Adipocyte (in vitro differentiated cells): ENCODE measurements around the gene SLC16A8.

Source experiments
- DNase-seq: peaks from one replicate; pipeline ENCODE4 v3.0.0-alpha.2; 2015; ENCODE audit warnings: low read depth
- H3K27me3 ChIP-seq: replicated peaks from 2 replicates; pipeline ENCODE4 v1.7.0; 2013; ENCODE audit warnings: mild to moderate bottlenecking, low read length, moderate library complexity; ENCODE audit not compliant: control insufficient read depth, insufficient read depth
- H3K36me3 ChIP-seq: 2 replicates; pipeline ENCODE4 v1.7.0; 2013; ENCODE audit warnings: low read length, mild to moderate bottlenecking, moderate library complexity; ENCODE audit not compliant: control insufficient read depth, insufficient read depth, severe bottlenecking
- H3K4me1 ChIP-seq: 2 replicates; pipeline ENCODE4 v1.7.0; 2013; ENCODE audit warnings: mild to moderate bottlenecking, low read length, moderate library complexity; ENCODE audit not compliant: control insufficient read depth, insufficient read depth
- H3K4me3 ChIP-seq: 2 replicates; pipeline ENCODE4 v1.7.0; 2013; ENCODE audit warnings: mild to moderate bottlenecking, low read length, moderate library complexity
- H3K9ac ChIP-seq: 2 replicates; pipeline ENCODE4 v1.7.0; 2013; ENCODE audit warnings: mild to moderate bottlenecking, low read length, moderate library complexity
- H3K9me3 ChIP-seq: 2 replicates; pipeline ENCODE4 v1.7.0; 2013; ENCODE audit warnings: mild to moderate bottlenecking, low read length, moderate library complexity; ENCODE audit not compliant: control insufficient read depth

SLC16A8 gene

DNA sequence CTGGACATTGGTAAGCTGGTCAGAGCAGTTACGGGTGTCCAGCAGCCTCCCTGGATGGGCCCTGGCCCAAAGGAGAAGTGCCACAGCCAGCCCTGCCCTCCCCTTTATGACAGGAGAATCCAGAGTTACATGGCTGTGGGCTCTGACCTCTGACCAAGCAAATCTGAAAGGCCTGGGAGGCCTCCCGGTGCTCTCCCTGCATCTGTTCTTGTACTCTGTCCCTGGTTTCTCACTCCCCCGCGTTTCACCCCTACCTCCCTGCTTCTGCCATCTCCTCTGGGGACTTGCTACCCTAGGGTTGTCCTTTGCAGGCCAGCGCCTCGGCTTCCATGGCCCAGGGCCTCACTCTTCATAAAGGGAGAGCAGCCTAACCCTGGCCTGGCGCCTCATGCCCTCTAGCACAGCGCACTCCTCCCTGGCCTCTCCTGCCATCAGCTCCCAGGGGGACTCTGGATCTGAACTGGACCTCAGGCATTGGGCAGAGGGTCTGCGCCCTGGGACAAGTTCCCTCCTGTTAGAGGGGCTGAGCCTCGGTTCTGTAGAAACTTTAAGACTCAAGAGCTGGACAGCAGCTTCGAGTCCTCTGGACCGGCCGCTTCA is 16.1 kb downstream of the SLC16A8 start:
- Histone ChIP-seq H3K4me1 (peaks cover 18% of the 10 kb centered on the region), H3K9me3 (no peaks in the 10 kb centered on the region), H3K9ac (peak overlapping the region; percentile 4), H3K27me3 (no peaks in the 10 kb centered on the region), H3K36me3 (peaks cover 16% of the 10 kb centered on the region), H3K4me3 (no peak overlapping the region)
- DNase-seq, result no peak

DNA sequence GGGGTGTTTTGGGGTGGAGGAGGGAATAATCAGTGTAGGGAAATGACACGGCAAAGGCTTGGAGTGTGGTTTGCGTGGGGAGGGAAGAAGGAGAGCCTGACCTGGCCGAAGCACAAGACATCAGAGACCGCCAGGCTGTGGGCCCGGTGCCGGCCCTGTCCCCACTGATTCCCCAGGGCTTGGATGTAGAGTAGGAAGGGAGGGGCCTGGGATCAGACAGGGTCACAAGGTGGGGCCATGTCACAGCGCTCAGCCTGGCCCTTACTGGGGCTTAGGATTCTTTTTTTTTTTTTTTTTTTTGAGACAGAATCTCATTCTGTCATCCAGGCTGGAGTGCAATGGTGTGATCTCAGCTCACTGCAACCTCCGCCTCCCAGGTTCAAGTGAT is 17.0 kb downstream of the SLC16A8 start:
- no peaks in the 10 kb centered on the region for H3K9me3 ChIP-seq
- DNase-seq, result no peak
- H3K36me3 ChIP-seq, result peaks cover 16% of the 10 kb centered on the region

DNA sequence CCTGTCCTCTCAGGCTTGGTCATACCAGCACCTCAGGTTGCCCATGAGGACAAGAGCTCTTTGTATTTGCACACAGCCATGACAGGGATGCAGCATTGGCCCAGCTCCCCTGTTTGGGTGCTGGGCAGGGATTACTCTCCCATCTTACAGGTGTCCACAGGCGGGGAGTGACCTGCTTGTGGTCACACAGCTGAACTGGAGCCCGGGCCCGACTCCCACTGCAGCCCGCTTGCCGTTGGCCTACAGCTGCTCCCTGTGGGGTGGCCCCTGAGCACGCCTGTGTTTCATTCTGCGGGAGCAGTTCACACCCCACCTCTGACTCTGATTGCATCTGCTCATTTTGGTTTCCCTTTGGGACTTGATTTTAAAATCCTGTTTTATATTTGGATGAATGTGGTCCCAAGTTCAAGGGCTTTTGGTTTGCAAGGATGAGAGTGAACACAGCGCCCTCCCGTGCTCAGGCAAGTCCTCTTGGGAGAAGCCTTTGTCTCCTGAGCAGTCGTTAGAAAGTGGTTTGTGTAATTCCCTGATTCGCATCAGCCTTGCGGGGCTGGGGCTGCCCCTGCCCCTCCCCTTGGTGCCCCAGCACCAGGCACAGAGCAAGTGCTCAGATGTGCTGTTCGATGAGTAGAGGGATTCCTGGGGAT is 17.5 kb downstream of the SLC16A8 start:
- H3K9me3 ChIP-seq, result no peaks in the 10 kb centered on the region
- H3K36me3 ChIP-seq, result peaks cover 16% of the 10 kb centered on the region
- no peak for DNase-seq
- H3K4me1 ChIP-seq, result peaks cover 21% of the 10 kb centered on the region
- H3K27me3 ChIP-seq, result no peaks in the 10 kb centered on the region
- H3K9ac ChIP-seq, result no peak overlapping the region
- no peak overlapping the region for H3K4me3 ChIP-seq

More for the DNA sequence above, 17.0 kb downstream of the SLC16A8 start:
- H3K27me3 ChIP-seq, result no peaks in the 10 kb centered on the region
- H3K9ac ChIP-seq, result no peak overlapping the region
- peaks cover 21% of the 10 kb centered on the region for H3K4me1 ChIP-seq
- no peak overlapping the region for H3K4me3 ChIP-seq

DNA sequence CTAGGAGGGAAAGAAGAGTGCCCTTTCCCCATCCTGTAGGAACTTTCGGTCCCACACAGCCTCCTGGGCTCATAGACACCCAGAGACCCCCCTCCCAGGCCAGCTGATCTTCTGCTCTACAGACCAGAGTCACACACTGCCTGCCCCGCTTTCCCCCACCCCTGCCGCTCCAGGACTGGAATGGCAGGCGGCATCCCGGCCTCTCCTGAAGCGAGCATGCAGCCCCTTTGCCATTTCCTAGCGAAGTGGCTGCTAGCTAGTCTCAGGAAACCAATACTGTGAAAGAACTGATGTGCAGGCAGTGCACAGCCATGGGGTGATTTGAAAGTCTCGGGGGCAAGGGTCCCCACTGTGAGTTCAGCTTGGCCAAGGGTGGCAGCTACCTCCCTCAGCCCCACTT is 18.4 kb downstream of the SLC16A8 start:
- no peaks in the 10 kb centered on the region for H3K9me3 ChIP-seq
- DNase-seq, result no peak
- no peak overlapping the region for H3K4me3 ChIP-seq
- H3K4me1 ChIP-seq, result peaks cover 21% of the 10 kb centered on the region
- peaks cover 16% of the 10 kb centered on the region for H3K36me3 ChIP-seq
- H3K27me3 ChIP-seq, result no peaks in the 10 kb centered on the region
- H3K9ac ChIP-seq, result no peak overlapping the region

DNA sequence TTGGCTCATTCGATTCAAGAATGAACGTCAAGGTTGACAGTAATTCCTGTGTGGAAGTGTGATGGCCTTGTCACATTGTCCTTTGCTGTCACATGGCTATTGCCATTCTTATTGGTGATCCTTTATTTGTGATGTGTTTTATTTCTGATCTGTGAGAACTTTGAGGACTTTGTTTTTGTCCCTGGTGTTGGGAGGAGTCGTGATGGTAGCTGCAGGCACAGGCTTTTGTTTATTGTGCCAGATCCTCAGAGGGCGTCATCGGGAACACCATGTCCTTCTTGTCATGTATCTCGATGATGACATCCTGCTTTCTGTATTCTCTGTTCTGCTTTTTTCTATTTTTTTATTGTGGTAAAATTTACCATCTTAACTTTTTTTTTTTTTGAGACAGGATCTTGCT is 21.2 kb downstream of the SLC16A8 start:
- no peak for DNase-seq
- Histone ChIP-seq H3K4me1 (peaks cover 14% of the 10 kb centered on the region), H3K36me3 (peaks cover 16% of the 10 kb centered on the region), H3K27me3 (no peaks in the 10 kb centered on the region), H3K9ac (no peak overlapping the region), H3K9me3 (no peaks in the 10 kb centered on the region), H3K4me3 (no peak overlapping the region)

DNA sequence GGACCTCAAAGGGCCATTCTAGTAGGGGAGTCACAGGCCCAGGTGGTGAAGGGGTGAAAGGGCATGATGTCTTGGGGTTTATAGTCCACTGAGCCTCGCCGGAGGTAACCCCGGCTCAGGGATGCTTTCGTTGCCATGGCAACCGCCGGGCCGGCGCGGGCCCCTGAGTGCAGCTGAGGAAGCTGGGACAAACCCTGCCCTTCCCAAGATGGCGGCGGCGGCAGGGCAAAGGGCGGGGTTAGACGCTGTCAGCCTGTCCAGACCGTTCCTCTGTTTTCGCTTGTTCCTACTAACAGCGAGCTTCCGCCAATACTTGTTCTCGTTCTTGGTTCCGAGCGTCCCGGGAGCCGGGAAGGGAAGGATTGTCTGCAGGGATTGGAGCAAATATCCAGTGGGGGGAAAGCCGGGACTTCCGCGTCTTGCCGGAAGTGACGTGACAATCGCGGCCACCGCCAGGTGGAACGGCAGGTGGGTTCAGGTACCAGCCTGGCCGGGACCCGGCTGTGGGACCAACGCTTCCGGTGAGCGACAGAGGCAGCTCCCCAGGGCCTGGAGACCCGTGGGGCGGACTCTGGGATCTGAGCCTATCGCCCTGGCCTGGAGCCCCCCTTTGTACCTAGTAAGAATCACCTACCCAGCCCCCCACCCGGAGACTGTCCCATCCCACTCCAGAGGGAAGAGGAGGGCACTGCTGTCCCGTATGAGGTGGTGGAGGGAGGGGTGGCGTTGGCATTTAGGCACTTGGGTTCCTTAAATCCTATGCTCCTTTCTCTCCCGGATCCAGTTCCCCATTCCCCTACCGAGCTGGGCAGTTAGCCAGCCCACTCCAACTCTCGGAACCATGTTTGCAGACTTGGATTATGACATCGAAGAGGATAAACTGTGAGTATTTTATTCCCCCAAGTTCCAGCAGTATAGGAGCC is 26.8 kb downstream of the SLC16A8 start, which contains the start of gene PICK1:
TSS of gene PICK1 (plus strand) at position 436 of the 923 bp plus-strand sequence. CDS start at position 842, 406 bp downstream.
- Histone ChIP-seq H3K36me3 (no peaks in the 10 kb centered on the region), H3K27me3 (no peaks in the 10 kb centered on the region), H3K4me3 (peak within 1 kb of the TSS; percentile 88), H3K9ac (peak within 1 kb of the TSS; percentile 73), H3K9me3 (no peaks in the 10 kb centered on the region), H3K4me1 (peaks cover 5% of the 10 kb centered on the region)
- DNase-seq, result peak; percentile 95

DNA sequence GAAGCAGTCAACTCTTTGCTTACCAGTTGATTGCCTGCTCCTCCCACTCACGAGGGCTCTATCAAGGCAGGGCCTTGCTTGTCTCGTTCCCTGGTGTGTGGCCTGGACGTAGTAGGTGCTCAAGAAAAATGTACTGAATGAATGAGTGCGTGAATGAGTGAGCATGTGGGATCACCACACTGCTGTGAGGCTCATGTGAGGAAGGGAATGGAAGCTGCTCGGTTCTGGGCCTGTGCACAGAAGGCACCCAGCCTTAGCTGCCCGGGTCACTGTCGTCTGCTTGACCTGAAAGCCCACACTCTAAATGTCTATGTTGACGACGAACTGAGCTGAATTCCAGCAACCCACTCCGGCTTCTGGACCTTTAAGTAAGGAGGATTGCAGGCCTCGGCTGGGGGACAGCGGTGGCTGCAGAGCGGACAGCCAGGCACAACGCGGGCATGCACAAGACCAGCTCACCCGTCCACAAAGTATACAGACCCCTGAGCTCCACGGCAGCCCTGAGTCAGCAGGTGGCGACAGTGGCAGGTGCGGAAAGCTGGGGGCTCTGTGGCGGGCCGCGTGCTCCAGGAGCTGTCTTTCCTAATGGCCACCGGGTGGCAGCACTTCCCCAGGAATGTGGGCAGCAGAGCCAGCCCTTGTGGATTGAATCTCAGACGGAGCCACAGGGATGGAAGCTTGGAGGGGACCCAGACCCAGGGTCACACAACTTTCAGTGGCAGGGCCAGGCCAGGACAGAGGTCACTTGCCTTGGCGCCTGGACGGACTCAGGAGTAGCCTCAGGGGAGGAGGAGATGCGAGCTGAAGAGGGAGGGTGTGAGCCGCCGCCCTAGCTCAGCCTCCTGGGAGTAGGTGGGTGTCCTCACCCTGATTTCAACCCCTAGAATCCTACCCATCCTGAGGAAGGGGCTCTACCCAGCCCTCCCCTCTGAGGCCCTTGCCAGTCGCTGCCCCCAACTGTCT is 31.8 kb downstream of the SLC16A8 start:
- H3K4me1 ChIP-seq, result no peaks in the 10 kb centered on the region
- no peaks in the 10 kb centered on the region for H3K36me3 ChIP-seq
- H3K9me3 ChIP-seq, result no peaks in the 10 kb centered on the region
- no peak overlapping the region for H3K4me3 ChIP-seq
- peak; percentile 88 for DNase-seq
- H3K27me3 ChIP-seq, result peaks cover 9% of the 10 kb centered on the region
- H3K9ac ChIP-seq, result no peak overlapping the region

DNA sequence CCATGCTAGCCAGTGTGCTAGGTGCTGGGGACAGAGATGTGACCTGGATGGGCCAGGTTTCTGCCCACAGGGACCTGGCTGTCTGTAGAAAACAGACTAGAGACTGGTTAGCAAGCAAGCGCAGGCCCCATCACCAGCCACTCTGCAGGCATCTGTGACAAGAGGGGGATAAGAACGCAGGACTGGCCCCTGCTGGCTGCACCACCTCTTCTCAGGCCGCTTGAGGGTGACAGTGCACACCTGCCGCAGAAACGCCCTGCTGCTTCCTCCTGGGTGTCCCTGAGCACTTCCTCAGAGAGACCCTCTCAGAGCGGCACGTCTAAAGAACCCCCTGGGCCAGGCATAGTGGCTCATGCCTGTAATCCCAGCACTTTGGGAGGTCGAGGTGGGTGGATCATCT is 32.7 kb downstream of the SLC16A8 start:
- H3K9me3 ChIP-seq, result no peaks in the 10 kb centered on the region
- no peaks in the 10 kb centered on the region for H3K36me3 ChIP-seq
- no peak overlapping the region for H3K4me3 ChIP-seq
- no peak for DNase-seq
- no peaks in the 10 kb centered on the region for H3K4me1 ChIP-seq
- H3K27me3 ChIP-seq, result peaks cover 14% of the 10 kb centered on the region
- no peak overlapping the region for H3K9ac ChIP-seq

DNA sequence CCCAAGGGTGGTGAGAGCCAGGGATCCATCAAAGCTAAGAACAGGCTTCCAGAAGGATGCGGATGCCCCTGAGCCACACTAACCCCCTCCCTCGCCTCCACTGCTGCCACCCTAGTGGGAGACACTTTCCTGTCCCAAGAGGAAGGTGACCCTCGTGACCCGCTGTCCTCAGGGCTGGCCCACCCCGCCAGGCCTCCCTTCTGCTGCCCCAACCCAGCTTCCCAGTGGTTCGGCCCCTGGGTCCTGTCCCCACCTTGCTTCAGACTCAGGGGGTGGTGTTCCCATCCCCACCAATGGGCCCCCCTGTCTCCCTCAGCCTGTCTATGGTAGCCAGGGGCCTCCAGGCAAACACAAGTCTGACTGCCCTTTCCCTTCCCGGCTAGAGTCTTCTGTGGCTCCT is 33.3 kb downstream of the SLC16A8 start:
- no peaks in the 10 kb centered on the region for H3K36me3 ChIP-seq
- no peak for DNase-seq
- no peak overlapping the region for H3K9ac ChIP-seq
- H3K4me1 ChIP-seq, result no peaks in the 10 kb centered on the region
- H3K4me3 ChIP-seq, result no peak overlapping the region
- peaks cover 14% of the 10 kb centered on the region for H3K27me3 ChIP-seq
- no peaks in the 10 kb centered on the region for H3K9me3 ChIP-seq

DNA sequence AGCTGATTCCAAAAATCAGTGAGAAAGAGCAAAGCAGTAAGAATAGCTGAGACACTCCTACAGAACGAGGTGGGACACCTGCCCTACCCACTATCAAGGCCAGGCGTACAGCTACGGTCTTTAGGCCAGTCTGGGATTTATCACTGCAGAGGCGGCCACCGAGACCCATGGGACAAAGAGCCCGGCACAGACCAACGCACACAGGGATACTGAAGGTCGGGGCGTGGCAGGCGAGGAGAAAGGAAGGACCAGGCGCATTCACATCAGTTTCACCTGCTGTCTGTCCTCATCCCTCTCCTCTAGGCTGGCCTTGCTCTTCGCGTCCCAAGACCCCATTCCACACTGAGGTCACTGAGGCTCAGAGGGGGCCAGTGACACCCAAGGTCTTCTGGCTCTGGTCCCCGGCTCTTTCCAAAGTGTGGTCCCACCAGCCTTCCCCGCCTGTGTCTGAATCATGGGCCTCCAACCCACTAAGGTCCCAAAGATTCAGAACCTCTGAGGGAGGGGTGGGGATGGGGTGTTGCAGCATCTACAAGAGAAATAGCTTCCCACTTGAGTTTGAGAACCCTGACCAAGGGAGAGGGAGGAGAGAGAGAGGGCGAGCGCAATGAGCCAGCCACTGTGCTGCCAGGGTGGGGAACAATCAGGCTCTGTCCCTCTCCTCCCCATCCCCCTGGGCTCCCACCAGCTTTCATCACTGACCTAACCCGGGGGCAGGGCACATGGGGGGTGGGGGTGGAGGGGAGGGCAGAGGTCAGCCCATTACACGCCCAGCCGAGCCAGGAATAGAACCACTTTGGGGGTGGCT is 34.0 kb downstream of the SLC16A8 start:
- DNase-seq, result no peak
- Histone ChIP-seq H3K9me3 (no peaks in the 10 kb centered on the region), H3K36me3 (no peaks in the 10 kb centered on the region), H3K4me1 (no peaks in the 10 kb centered on the region), H3K4me3 (no peak overlapping the region), H3K27me3 (peaks cover 14% of the 10 kb centered on the region), H3K9ac (no peak overlapping the region)
